ENCODE results near the gene PDGFRB.

Gene PDGFRB

DNA sequence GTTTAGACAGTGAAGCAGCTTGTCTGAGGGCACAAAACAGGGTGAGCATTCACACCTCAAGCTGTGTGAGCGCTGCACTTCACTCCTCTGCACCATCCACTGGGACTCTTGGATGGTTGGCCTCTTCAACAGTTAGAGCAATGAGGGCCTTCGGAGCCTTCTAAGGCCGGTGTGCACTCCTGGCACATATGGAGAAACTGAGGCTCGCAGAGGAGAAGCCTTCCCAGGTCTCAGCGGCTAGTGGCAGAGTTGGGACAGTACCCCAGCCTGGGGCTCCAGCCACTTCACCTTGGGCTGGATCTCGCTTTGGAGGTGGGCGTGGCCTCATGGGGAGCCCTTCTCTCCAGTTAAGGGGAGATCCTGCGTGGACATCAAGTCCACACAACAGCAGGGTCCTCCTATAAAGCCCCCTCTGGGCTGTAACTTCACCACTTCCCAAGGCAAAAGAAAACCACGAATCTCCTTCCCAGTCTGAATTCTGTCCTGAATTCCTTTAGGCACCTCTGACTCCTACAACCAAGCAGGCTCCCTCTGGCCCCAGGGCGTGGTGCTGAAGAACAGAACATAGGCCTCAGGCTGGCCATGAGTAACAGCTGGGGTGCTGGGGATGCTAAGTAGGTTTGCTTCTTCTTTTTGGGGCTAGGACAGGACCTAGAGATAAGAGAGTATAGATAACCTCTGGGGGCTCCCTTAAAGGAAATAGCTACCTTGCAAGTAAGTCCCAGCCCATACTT lies 38.8 kb downstream of the PDGFRB start:
- no peaks in the 10 kb centered on the region for H3K9me3 ChIP-seq (ENCODE audit: control insufficient read depth, insufficient read depth, low read depth, low read length)
- no peaks in the 10 kb centered on the region for H3K36me3 ChIP-seq (ENCODE audit: control insufficient read depth in 2 of 2, insufficient read depth in 1 of 2, low read length in 2 of 2)
- H3K27ac ChIP-seq (ENCODE audit: extremely low read depth, low read depth, low read length) = no peak overlapping the region
- CTCF ChIA-PET = interaction anchor here (1.0 kb wide), 1 partner anchor 30 kb away, joined by 3 read pairs; no protein-coding TSS in a partner anchor
- POLR2A ChIA-PET = no interaction called here
- H3K4me3 ChIP-seq (ENCODE audit: low read depth, low read length) = no peak overlapping the region
- no peaks in the 10 kb centered on the region for H3K4me1 ChIP-seq (ENCODE audit: control insufficient read depth, insufficient read depth, low read length)
- TF ChIP-seq, protein P1, sequence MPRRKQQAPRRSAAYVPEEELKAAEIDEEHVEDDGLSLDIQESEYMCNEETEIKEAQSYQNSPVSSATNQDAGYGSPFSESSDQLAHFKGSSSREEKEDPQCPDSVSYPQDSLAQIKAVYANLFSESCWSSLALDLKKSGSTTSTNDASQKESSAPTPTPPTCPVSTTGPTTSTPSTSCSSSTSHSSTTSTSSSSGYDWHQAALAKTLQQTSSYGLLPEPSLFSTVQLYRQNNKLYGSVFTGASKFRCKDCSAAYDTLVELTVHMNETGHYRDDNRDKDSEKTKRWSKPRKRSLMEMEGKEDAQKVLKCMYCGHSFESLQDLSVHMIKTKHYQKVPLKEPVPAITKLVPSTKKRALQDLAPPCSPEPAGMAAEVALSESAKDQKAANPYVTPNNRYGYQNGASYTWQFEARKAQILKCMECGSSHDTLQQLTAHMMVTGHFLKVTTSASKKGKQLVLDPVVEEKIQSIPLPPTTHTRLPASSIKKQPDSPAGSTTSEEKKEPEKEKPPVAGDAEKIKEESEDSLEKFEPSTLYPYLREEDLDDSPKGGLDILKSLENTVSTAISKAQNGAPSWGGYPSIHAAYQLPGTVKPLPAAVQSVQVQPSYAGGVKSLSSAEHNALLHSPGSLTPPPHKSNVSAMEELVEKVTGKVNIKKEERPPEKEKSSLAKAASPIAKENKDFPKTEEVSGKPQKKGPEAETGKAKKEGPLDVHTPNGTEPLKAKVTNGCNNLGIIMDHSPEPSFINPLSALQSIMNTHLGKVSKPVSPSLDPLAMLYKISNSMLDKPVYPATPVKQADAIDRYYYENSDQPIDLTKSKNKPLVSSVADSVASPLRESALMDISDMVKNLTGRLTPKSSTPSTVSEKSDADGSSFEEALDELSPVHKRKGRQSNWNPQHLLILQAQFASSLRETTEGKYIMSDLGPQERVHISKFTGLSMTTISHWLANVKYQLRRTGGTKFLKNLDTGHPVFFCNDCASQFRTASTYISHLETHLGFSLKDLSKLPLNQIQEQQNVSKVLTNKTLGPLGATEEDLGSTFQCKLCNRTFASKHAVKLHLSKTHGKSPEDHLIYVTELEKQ (tag by site-specific recombination; IDR thresholded peaks at IDR 0.05; ENCODE audit: borderline replicate concordance) = no peak
- TF ChIP-seq ZNF571 (tag by site-specific recombination; IDR thresholded peaks at IDR 0.05) = no peak
- TF ChIP-seq ZNF585B (tag by site-specific recombination; IDR thresholded peaks at IDR 0.05) = no peak
- TF ChIP-seq, protein P2, sequence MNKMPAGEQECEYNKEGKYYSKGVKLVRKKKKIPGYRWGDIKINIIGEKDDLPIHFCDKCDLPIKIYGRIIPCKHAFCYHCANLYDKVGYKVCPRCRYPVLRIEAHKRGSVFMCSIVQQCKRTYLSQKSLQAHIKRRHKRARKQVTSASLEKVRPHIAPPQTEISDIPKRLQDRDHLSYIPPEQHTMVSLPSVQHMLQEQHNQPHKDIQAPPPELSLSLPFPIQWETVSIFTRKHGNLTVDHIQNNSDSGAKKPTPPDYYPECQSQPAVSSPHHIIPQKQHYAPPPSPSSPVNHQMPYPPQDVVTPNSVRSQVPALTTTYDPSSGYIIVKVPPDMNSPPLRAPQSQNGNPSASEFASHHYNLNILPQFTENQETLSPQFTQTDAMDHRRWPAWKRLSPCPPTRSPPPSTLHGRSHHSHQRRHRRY (tag by site-specific recombination; IDR thresholded peaks at IDR 0.05) = no peak
- no peak for TF ChIP-seq ELK4 (IDR thresholded peaks at IDR 0.05; ENCODE audit: borderline replicate concordance, low read depth, low read length)
- TF ChIP-seq ZNF335 (tag by site-specific recombination; conservative IDR thresholded peaks at IDR 0.05) = no peak
- TF ChIP-seq, protein P3, sequence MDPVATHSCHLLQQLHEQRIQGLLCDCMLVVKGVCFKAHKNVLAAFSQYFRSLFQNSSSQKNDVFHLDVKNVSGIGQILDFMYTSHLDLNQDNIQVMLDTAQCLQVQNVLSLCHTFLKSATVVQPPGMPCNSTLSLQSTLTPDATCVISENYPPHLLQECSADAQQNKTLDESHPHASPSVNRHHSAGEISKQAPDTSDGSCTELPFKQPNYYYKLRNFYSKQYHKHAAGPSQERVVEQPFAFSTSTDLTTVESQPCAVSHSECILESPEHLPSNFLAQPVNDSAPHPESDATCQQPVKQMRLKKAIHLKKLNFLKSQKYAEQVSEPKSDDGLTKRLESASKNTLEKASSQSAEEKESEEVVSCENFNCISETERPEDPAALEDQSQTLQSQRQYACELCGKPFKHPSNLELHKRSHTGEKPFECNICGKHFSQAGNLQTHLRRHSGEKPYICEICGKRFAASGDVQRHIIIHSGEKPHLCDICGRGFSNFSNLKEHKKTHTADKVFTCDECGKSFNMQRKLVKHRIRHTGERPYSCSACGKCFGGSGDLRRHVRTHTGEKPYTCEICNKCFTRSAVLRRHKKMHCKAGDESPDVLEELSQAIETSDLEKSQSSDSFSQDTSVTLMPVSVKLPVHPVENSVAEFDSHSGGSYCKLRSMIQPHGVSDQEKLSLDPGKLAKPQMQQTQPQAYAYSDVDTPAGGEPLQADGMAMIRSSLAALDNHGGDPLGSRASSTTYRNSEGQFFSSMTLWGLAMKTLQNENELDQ (tag by site-specific recombination; IDR thresholded peaks at IDR 0.05; ENCODE audit: low read depth) = no peak
- TF ChIP-seq ZNF549 (tag by site-specific recombination; IDR thresholded peaks at IDR 0.05) = no peak
- no peak for TF ChIP-seq ZNF2 (tag by site-specific recombination; IDR thresholded peaks at IDR 0.05)
- no peak for TF ChIP-seq HOXC10 (CRISPR knock-in tag; IDR thresholded peaks at IDR 0.05)
- no peak for TF ChIP-seq GLI2 (tag by site-specific recombination; IDR thresholded peaks at IDR 0.05; ENCODE audit: borderline replicate concordance, low read depth)
- TF ChIP-seq, protein P4, sequence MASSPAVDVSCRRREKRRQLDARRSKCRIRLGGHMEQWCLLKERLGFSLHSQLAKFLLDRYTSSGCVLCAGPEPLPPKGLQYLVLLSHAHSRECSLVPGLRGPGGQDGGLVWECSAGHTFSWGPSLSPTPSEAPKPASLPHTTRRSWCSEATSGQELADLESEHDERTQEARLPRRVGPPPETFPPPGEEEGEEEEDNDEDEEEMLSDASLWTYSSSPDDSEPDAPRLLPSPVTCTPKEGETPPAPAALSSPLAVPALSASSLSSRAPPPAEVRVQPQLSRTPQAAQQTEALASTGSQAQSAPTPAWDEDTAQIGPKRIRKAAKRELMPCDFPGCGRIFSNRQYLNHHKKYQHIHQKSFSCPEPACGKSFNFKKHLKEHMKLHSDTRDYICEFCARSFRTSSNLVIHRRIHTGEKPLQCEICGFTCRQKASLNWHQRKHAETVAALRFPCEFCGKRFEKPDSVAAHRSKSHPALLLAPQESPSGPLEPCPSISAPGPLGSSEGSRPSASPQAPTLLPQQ (tag by site-specific recombination; IDR thresholded peaks at IDR 0.05) = no peak

DNA sequence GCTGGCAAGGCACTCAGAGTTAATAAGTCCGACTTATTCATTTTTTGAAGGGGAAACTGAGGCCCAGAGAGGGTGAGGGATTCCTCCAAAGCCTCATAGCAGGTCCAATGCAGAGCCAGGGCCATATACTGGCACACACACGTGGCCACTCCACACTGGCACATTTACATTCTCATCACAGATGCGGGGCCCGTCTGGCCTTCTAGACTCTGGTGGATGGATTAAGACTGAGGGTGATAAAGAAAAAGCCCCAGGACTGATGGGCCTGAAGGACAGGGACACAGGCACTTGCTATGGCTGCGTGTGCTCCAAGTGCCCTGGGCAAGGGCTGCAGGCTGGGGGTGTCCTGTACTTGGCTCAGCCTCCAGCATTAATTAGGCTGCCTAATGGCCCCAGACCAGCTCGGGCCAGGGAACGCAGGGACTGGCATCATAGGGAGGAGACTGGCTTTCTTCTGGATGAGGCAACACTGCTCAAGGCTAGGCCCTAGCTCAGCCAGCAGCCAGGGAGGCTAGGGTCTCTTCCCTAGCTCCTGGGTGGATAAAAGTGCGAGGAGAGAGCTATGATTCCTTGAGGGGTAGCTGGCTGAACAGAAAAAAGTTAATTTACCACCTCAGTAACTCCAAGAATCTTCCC lies 40.8 kb downstream of the PDGFRB start:
- ChIA-PET POLR2A (no interaction called here), CTCF (no interaction called here)
- H3K36me3 ChIP-seq (ENCODE audit: control insufficient read depth in 2 of 2, insufficient read depth in 1 of 2, low read length in 2 of 2) = no peaks in the 10 kb centered on the region
- H3K9me3 ChIP-seq (ENCODE audit: control insufficient read depth, insufficient read depth, low read depth, low read length) = no peaks in the 10 kb centered on the region
- no peak overlapping the region for H3K4me3 ChIP-seq (ENCODE audit: low read depth, low read length)
- H3K4me1 ChIP-seq (ENCODE audit: control insufficient read depth, insufficient read depth, low read length) = no peaks in the 10 kb centered on the region
- no peak overlapping the region for H3K27ac ChIP-seq (ENCODE audit: extremely low read depth, low read depth, low read length)
- TF ChIP-seq, protein P5, sequence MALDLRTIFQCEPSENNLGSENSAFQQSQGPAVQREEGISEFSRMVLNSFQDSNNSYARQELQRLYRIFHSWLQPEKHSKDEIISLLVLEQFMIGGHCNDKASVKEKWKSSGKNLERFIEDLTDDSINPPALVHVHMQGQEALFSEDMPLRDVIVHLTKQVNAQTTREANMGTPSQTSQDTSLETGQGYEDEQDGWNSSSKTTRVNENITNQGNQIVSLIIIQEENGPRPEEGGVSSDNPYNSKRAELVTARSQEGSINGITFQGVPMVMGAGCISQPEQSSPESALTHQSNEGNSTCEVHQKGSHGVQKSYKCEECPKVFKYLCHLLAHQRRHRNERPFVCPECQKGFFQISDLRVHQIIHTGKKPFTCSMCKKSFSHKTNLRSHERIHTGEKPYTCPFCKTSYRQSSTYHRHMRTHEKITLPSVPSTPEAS (tag by site-specific recombination; IDR thresholded peaks at IDR 0.05) = no peak
- TF ChIP-seq SCRT2 (tag by site-specific recombination; IDR thresholded peaks at IDR 0.05) (no peak), PRDM1 (tag by site-specific recombination; IDR thresholded peaks at IDR 0.05) (no peak), ZNF585B (tag by site-specific recombination; IDR thresholded peaks at IDR 0.05) (no peak), ZNF510 (tag by site-specific recombination; IDR thresholded peaks at IDR 0.05; ENCODE audit: insufficient replicate concordance) (no peak), MEIS1 (CRISPR knock-in tag; IDR thresholded peaks at IDR 0.05; ENCODE audit: borderline replicate concordance) (no peak)
- TF ChIP-seq, protein P6, sequence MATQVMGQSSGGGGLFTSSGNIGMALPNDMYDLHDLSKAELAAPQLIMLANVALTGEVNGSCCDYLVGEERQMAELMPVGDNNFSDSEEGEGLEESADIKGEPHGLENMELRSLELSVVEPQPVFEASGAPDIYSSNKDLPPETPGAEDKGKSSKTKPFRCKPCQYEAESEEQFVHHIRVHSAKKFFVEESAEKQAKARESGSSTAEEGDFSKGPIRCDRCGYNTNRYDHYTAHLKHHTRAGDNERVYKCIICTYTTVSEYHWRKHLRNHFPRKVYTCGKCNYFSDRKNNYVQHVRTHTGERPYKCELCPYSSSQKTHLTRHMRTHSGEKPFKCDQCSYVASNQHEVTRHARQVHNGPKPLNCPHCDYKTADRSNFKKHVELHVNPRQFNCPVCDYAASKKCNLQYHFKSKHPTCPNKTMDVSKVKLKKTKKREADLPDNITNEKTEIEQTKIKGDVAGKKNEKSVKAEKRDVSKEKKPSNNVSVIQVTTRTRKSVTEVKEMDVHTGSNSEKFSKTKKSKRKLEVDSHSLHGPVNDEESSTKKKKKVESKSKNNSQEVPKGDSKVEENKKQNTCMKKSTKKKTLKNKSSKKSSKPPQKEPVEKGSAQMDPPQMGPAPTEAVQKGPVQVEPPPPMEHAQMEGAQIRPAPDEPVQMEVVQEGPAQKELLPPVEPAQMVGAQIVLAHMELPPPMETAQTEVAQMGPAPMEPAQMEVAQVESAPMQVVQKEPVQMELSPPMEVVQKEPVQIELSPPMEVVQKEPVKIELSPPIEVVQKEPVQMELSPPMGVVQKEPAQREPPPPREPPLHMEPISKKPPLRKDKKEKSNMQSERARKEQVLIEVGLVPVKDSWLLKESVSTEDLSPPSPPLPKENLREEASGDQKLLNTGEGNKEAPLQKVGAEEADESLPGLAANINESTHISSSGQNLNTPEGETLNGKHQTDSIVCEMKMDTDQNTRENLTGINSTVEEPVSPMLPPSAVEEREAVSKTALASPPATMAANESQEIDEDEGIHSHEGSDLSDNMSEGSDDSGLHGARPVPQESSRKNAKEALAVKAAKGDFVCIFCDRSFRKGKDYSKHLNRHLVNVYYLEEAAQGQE (tag by site-specific recombination; IDR thresholded peaks at IDR 0.05) = no peak

Data from HEK293 (cell line).